ENCODE results near the gene DYNLRB1.

- TF ChIP-seq CTCF (IDR thresholded peaks at IDR 0.05) (no peak), POLR2AphosphoS5 (IDR thresholded peaks at IDR 0.05) (no peak), EP300 (IDR thresholded peaks at IDR 0.05) (no peak), POLR2A (IDR thresholded peaks at IDR 0.05) (no peak)
Measured at GRCh38 chr20:34530342-34530741, 14.1 kb downstream of the DYNLRB1 start.
